Stimulated activated CD4-positive, alpha-beta T cell treated with anti-CD3 and anti-CD28 coated beads, Interleukin-2, amount 100 ng/mL, for 24 hours (primary cell): ENCODE measurements around the gene PIM3.
"Not testable (repeated sequence)": the region's sequence is repeated elsewhere in the genome, so short reads cannot be mapped to it uniquely, and the experiment has no call there.

Experiments used
- DNase-seq, 2 donors: peaks; one replicate each; pipeline ENCODE4 v3.0.0-alpha.2; 2020

PIM3 gene

GRCh38 chr22:49968831-49969661, 8.5 kb downstream of the PIM3 start:
- no peak for DNase-seq

GRCh38 chr22:49969751-49970527, 9.4 kb downstream of the PIM3 start:
- peak in 1 of 2 donors; percentile 26 for DNase-seq

GRCh38 chr22:49970528-49971231, 10.1 kb downstream of the PIM3 start:
- DNase-seq, result peak; percentile 97

GRCh38 chr22:49971232-49972162, 10.9 kb downstream of the PIM3 start:
- DNase-seq, result peak; percentile 75 to 87

GRCh38 chr22:49972163-49973017, 11.8 kb downstream of the PIM3 start:
- DNase-seq, result peak; percentile 25 to 37

GRCh38 chr22:49973018-49973961, 12.7 kb downstream of the PIM3 start:
- peak in 1 of 2 donors; percentile 18 for DNase-seq

GRCh38 chr22:49975543-49976389, 15.2 kb downstream of the PIM3 start:
- DNase-seq, result peak; percentile 65 to 67

- peak; percentile 61 to 69 for DNase-seq
Observed at GRCh38 chr22:49976439-49977175, 16.0 kb downstream of the PIM3 start.

GRCh38 chr22:49977578-49977977, 17.0 kb downstream of the PIM3 start:
- peak in 1 of 2 donors; percentile 15 for DNase-seq

GRCh38 chr22:49979587-49980264, 19.2 kb downstream of the PIM3 start:
- DNase-seq, result peak; percentile 49 to 61

GRCh38 chr22:49981799-49982198, 21.2 kb downstream of the PIM3 start:
- DNase-seq, result not testable (repeated sequence)

GRCh38 chr22:49983148-49984042, 22.8 kb downstream of the PIM3 start:
- DNase-seq, result peak in 1 of 2 donors; percentile 46

- DNase-seq, result no peak
Observed at GRCh38 chr22:49986325-49986724, 25.8 kb downstream of the PIM3 start.

- peak in 1 of 2 donors; percentile 4 for DNase-seq
Observed at GRCh38 chr22:49989826-49990225, 29.3 kb downstream of the PIM3 start.

GRCh38 chr22:49991167-49991566, 30.6 kb downstream of the PIM3 start:
- DNase-seq, result no peak

- DNase-seq, result peak in 1 of 2 donors; percentile 9
Observed at GRCh38 chr22:49991907-49992533, 31.4 kb downstream of the PIM3 start.
